ENCODE measurements around the gene SLC24A5. TPM values are rescaled to one million over a fixed set of nuclear protein-coding genes. Genes with fewer than 3 reads are reported as not detected.

Gene SLC24A5
- not detected in 2 replicates for total RNA-seq (2014; rRNA removed; shearing (Covaris generic); ENCODE audit: low replicate concordance)

DNA sequence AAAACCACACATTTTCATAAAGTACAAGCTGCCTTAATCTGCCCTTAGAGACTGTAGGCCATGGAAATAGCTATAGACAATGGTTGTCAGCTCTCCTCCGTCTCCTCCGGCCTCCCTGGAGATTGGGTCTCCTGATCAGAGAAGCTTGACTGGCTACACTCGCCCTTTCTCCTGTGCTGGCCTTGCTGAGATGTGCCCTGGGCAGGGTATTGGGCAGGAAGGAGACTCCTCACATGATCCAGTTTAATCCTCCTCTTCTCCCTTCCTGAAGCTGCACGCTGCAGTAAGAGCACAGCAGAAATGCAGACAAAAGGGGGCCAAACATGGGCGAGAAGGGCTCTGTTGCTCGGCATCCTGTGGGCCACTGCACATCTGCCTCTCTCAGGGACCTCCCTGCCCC is at the start of gene SLC24A5:
Gene SLC24A5, plus strand, starts transcription at position 246 of the 400 bp plus-strand sequence. Its CDS starts 55 bp downstream, at position 301.
- DNase-seq: no peak
- no peaks in the 10 kb centered on the region for H3K9me3 ChIP-seq
- no peak within 1 kb of the TSS for H3K4me3 ChIP-seq
- peaks cover 7% of the 10 kb centered on the region for H3K27me3 ChIP-seq
- H3K36me3 ChIP-seq: no peaks in the 10 kb centered on the region

GRCh38 chr15:48072941-48073340 is 47.8 kb upstream of the SLC24A5 start:
- DNase-seq: no peak
- Histone ChIP-seq H3K9me3 (no peaks in the 10 kb centered on the region), H3K27me3 (no peaks in the 10 kb centered on the region; the same call in 1 of the 2 replicates), H3K36me3 (no peaks in the 10 kb centered on the region), H3K4me3 (no peak overlapping the region)

DNA sequence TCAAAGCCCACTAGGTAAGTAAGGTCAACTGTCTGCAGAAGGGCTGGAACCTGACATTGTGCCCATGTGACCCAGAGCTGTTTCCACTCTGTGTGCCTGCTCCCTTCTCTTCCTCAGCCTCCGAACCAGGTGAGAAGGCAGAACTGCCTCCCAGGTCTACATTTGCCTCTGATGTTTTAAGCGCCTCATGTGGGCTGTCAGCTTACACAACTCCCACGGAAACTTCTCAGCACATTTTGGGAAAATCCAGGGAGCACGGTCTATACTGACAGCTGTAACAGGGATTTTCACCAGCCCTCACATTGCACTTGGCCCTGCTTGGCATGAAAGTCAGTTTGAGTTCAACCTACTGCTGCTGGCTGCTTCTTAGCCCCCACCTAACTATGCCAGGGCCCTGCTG is 46.9 kb upstream of the SLC24A5 start:
- no peaks in the 10 kb centered on the region for H3K9me3 ChIP-seq
- H3K27me3 ChIP-seq: peaks cover 4% of the 10 kb centered on the region
- no peak for DNase-seq
- H3K4me3 ChIP-seq: no peak overlapping the region
- H3K36me3 ChIP-seq: no peaks in the 10 kb centered on the region

GRCh38 chr15:48076454-48076853 is 44.3 kb upstream of the SLC24A5 start:
- Histone ChIP-seq H3K36me3 (no peaks in the 10 kb centered on the region), H3K4me3 (no peak overlapping the region), H3K27me3 (peaks cover 6% of the 10 kb centered on the region), H3K9me3 (no peaks in the 10 kb centered on the region)
- no peak for DNase-seq

- no peaks in the 10 kb centered on the region for H3K9me3 ChIP-seq
- H3K4me3 ChIP-seq: no peak overlapping the region
- DNase-seq: no peak
- peaks cover 6% of the 10 kb centered on the region for H3K27me3 ChIP-seq
- no peaks in the 10 kb centered on the region for H3K36me3 ChIP-seq
Measured at GRCh38 chr15:48077616-48078184, 43.1 kb upstream of the SLC24A5 start.

- H3K27me3 ChIP-seq: no peaks in the 10 kb centered on the region
- H3K36me3 ChIP-seq: no peaks in the 10 kb centered on the region
- H3K9me3 ChIP-seq: no peaks in the 10 kb centered on the region
- no peak overlapping the region for H3K4me3 ChIP-seq
- peak; percentile 9 for DNase-seq
Measured at GRCh38 chr15:48084759-48085590, 35.8 kb upstream of the SLC24A5 start.

- H3K4me3 ChIP-seq: no peak overlapping the region
- no peaks in the 10 kb centered on the region for H3K9me3 ChIP-seq
- H3K27me3 ChIP-seq: no peaks in the 10 kb centered on the region
- no peaks in the 10 kb centered on the region for H3K36me3 ChIP-seq
- DNase-seq: no peak
Measured at GRCh38 chr15:48085591-48085930, 35.2 kb upstream of the SLC24A5 start.

DNA sequence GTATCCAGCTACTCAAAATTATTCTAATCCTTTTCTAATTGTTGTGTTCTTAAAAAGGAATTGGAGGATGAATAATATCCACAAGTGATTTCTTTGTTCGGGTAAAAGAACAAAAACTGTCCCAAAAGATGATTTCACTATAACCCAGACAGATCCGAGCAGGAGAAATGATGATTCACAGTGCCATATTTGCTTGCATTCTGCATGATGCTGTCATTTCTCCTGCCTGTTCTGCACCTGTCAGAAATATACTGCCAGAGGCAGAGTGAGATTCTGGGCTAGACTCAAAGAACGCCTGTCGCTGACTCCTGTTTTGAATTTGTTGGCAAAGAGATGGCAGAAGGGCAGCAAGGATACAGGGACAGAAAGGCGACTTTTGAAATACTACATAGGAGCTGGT is 34.7 kb upstream of the SLC24A5 start:
- no peaks in the 10 kb centered on the region for H3K9me3 ChIP-seq
- 0 out of 2 replicates have a peak, but pooled peaks cover 3% of the 10 kb centered on the region for H3K27me3 ChIP-seq
- DNase-seq: no peak
- H3K36me3 ChIP-seq: no peaks in the 10 kb centered on the region
- H3K4me3 ChIP-seq: no peak overlapping the region

DNA sequence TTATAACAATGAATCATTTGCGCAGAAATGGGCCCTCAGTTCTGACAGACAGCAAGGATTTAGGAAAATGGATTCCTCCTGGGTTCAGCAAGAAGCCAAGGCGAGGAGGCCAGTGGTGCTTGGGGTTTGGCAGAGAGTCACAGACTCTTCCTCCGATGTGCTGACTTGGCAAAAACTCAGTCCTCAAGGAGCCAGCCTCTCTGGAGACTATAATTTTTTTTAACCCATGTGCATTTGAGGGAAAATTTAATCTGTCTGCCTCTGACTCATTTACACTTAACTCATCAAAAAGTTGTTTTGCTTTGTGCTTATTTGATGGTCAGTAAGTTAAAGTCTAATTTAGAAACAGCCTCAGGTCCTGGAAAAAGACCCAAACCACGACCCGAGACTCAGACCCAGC is 34.2 kb upstream of the SLC24A5 start:
- peak; percentile 63 for DNase-seq
- no peaks in the 10 kb centered on the region for H3K9me3 ChIP-seq
- no peak overlapping the region for H3K4me3 ChIP-seq
- H3K27me3 ChIP-seq: 0 out of 2 replicates have a peak, but pooled peaks cover 3% of the 10 kb centered on the region
- no peaks in the 10 kb centered on the region for H3K36me3 ChIP-seq

DNA sequence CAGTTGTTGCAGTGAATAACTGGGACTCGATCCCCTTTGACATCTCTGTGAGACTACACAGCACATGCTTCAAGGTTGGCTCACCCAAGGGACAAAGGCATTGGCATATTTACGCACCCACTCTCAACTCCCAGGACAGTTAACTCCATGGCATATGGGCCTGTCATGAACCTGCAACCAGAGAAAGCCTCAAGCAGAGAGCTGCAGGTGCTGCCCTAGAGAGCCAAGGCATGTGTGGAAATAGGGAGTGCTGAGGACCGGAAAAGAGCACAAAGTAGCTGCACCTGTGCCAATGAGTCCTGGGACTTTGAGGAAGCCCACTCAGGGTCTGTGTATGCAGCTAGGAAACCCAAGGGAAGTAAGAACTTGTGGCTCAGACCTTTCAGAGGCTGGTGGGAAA is 32.9 kb upstream of the SLC24A5 start:
- Histone ChIP-seq H3K9me3 (no peaks in the 10 kb centered on the region), H3K4me3 (no peak overlapping the region), H3K27me3 (0 out of 2 replicates have a peak, but pooled peaks cover 3% of the 10 kb centered on the region), H3K36me3 (no peaks in the 10 kb centered on the region)
- no peak for DNase-seq

GRCh38 chr15:48089702-48090101 is 31.1 kb upstream of the SLC24A5 start:
- no peak overlapping the region for H3K4me3 ChIP-seq
- H3K36me3 ChIP-seq: no peaks in the 10 kb centered on the region
- no peaks in the 10 kb centered on the region for H3K9me3 ChIP-seq
- H3K27me3 ChIP-seq: 0 out of 2 replicates have a peak, but pooled peaks cover 3% of the 10 kb centered on the region
- DNase-seq: no peak

GRCh38 chr15:48090115-48090514 is 30.7 kb upstream of the SLC24A5 start:
- no peaks in the 10 kb centered on the region for H3K36me3 ChIP-seq
- peaks cover 3% of the 10 kb centered on the region; the same call in 1 of the 2 replicates for H3K27me3 ChIP-seq
- H3K9me3 ChIP-seq: no peaks in the 10 kb centered on the region
- no peak for DNase-seq
- no peak overlapping the region for H3K4me3 ChIP-seq

DNA sequence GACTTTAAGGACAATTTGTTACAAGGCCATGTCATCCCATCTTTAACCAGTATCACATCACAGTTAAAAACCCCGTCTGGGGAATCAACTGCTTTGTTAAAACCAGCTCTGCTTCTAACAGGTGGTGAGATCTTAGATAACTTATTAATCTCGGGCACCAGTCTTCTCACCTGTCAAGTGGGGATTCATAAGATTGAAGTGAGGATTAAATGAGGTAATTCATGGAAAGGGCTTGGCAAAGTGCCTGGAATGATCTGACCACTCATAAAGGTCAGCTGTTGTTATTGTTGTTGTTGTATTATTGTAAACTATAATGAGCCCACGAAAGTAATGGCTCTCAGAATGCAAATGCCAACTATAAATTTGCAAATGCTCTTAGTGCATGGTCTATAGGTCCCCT is 30.1 kb upstream of the SLC24A5 start:
- Histone ChIP-seq H3K4me3 (no peak overlapping the region), H3K36me3 (no peaks in the 10 kb centered on the region), H3K9me3 (no peaks in the 10 kb centered on the region), H3K27me3 (peaks cover 3% of the 10 kb centered on the region; the same call in 1 of the 2 replicates)
- no peak for DNase-seq

- Histone ChIP-seq H3K27me3 (peaks cover 3% of the 10 kb centered on the region; the same call in 1 of the 2 replicates), H3K36me3 (no peaks in the 10 kb centered on the region), H3K9me3 (no peaks in the 10 kb centered on the region), H3K4me3 (no peak overlapping the region)
- no peak for DNase-seq
Measured at GRCh38 chr15:48091522-48091921, 29.3 kb upstream of the SLC24A5 start.

GRCh38 chr15:48096355-48096786 is 24.4 kb upstream of the SLC24A5 start:
- Histone ChIP-seq H3K9me3 (no peaks in the 10 kb centered on the region), H3K27me3 (no peaks in the 10 kb centered on the region; the same call in none of the 2 replicates)
- no peak for DNase-seq

GRCh38 chr15:48096813-48097212 is 24.0 kb upstream of the SLC24A5 start:
- no peak overlapping the region for H3K4me3 ChIP-seq
- H3K36me3 ChIP-seq: no peaks in the 10 kb centered on the region
- no peaks in the 10 kb centered on the region; the same call in none of the 2 replicates for H3K27me3 ChIP-seq
- no peaks in the 10 kb centered on the region for H3K9me3 ChIP-seq
- DNase-seq: peak; percentile 6

More at GRCh38 chr15:48096355-48096786, 24.4 kb upstream of the SLC24A5 start:
- no peaks in the 10 kb centered on the region for H3K36me3 ChIP-seq
- H3K4me3 ChIP-seq: no peak overlapping the region

GRCh38 chr15:48097264-48097663 is 23.5 kb upstream of the SLC24A5 start:
- H3K36me3 ChIP-seq: no peaks in the 10 kb centered on the region

More at GRCh38 chr15:48097264-48097663, 23.5 kb upstream of the SLC24A5 start:
- no peak for DNase-seq
- Histone ChIP-seq H3K27me3 (no peaks in the 10 kb centered on the region; the same call in none of the 2 replicates), H3K4me3 (no peak overlapping the region), H3K9me3 (no peaks in the 10 kb centered on the region)
